GM19395 (cell line): ENCODE measurements around the gene DDX41.
A peak's percentile ranks its signal among the peaks of the same experiment; 100 is the strongest.

Experiments used
- ATAC-seq: cut with Tn5 transposase; IDR thresholded peaks from one replicate; pipeline ENCODE4 v1.9.1; 2021; ENCODE audit warnings: mild to moderate bottlenecking, moderate library complexity; ENCODE audit not compliant: unreplicated experiment

DDX41 gene

GRCh38 chr5:177513500-177513899 lies 3.3 kb downstream of the DDX41 start:
- ATAC-seq, result no peak

DNA sequence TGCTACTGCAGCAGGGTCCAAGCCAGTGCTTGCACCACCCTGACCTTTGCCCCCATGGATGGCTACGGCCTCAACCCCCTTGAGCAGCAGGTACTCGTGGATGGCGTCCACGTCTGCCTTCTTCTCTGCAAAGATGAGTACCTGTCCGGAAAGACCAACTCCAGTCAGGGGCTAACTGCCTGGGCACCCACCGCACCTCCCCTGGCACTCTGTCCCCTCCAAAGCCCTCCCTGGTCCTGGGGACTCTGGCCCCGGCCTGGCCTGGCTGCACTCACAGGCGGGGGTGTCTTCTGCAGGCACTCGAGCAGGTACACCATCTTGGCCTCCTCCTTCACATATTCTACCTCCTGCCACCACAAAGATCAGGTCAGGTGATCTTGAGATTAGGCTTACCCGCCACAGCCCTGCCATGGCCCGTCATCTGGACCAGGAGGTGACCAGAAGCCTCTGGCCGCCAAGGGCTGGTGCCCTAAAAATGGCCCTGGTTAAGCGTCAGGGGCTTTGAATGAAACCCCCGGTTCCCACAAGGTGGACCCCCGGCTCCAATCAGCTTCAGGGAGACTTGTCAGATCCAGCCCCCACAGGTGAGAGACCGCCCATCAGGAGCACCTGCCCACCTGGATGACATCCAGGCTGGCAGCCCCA lies 3.9 kb downstream of the DDX41 start:
- no peak for ATAC-seq

DNA sequence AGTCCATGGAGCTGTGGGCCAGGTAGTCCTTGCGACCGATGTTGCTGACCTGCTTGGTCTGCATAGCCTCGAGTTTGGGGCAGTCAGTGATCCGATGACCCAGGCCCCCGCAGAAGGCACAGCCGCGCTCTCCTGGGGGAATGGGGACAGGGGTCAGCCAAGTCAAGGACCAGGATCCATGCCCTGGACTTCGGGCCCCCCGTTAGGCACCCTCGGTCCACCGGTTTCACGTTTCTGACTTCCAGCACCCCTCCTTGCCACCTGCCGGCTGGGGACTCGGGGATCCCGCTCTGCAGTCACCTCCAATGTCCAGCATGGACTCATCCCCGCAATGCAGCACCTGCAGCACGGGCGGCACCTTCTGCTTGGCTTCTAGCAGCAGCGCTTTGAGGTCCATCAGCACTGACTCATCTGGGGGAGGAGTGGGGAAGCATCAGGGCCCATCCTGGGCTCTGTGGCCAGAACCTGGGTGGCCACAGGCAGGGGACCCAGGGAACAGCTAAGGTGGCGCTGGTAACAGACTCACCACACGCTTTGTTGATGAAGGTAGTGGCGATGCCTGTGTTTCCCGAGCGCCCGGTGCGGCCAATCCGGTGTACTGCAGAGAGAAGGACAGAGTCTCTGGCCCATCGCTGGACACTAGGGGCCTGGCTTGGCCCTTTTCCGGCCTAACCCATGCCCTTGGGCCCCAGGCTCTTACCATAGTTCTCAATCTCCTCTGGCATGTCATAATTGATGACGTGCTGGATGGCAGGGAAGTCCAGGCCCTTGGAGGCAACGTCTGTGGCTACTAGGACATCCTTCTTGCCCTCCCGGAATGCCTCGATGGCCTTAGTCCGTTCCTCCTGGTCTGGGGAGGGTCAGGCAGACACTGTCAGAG lies 4.7 kb downstream of the DDX41 start:
- no peak for ATAC-seq

DNA sequence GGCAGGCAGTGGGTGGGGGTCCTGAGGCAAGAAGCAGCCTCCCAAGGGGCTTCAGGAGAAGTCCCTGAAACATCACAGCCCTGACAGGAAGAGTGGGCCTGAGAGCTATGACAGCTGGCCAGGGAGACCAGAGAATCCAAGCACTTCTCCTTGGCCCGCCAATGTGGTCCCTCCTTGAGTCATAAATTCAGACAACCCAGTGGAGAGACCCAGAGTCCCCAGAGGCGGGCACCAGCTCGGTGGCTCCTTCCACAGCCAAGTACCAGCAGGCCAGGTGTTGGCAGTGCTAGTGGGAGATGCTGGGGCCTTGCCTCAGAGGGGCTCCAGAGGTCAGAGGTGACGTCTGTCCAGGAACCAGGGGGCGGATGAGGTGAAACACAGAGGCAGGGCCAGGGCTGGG lies 5.6 kb downstream of the DDX41 start:
- ATAC-seq, result no peak

DNA sequence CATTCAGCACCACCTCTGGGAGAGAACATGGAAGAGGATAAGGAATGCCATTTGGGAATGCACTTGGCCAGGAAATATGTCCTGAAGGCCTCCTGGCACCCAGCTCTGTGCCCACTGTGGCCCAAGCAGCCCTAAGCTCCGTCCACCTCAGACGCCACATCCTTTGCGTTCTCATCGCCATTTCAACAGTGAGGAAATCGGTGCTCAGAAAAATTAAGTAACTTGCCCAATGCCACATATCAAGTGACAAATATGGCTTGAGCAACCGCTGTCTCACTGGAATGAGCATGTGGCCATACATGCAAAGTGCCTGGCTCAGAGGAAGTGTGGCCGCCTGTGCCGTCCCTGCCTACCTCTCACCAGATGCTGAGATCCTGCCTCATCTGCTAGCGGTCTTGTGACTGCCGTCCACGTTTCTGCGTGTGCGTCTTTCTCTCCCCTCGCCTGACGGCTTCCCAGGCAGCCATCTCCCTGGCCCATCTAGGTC lies 6.2 kb downstream of the DDX41 start:
- ATAC-seq, result no peak

DNA sequence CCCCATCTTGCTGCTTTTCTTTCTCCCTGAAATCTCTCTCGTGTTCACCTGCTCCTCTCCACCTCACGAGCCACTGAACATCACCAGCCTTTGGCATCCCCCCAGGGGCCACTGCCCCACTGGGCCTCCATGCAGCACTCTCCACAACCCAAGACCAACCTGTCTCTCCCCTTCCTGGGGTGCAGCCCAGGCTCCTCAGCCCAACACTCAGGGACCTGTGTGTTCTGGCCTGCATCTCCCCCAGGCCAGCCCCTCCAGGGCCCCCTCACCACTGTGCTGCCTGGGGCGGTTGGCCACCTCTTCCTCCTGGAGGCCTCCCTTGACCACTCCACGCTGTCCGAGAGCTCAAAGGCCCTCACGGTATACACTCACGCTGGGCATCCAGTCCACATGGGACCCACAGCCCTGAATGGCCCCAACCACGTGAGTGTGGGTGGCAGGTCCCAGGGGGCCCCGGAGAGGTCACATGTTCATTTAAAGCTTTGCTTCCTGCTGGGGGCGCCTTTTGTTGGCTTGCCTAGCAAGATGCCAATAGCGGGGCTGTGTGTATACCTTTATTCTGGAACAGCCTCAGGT lies 6.7 kb downstream of the DDX41 start:
- no peak for ATAC-seq

- peak; percentile 30 for ATAC-seq
Measured at GRCh38 chr5:177509381-177509951, 7.3 kb downstream of the DDX41 start, which contains the start of gene DOK3. DOK3 (minus strand) TSS chr5:177509826; CDS start chr5:177509540, 286 bp downstream.

DNA sequence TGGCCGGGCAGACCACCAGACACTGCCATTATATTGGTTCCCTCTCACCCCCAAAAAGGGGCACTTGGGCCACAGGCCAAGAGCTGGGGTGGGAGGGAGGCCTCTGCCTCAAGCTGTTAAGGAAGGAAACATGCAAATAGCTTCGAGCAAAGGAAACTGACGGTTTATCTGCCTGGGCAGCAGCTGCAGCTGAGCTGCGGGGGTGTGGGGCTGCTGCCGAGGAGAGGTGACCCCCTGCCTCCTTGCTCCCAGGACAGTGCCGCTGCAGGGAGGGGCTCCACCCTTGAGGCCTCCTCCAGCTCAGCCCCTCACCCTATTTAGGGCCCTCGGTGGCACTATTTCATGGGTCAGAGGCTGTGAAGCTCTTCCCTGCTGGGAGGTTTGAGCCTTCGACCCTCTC lies 7.9 kb downstream of the DDX41 start:
- peak; percentile 36 for ATAC-seq

DNA sequence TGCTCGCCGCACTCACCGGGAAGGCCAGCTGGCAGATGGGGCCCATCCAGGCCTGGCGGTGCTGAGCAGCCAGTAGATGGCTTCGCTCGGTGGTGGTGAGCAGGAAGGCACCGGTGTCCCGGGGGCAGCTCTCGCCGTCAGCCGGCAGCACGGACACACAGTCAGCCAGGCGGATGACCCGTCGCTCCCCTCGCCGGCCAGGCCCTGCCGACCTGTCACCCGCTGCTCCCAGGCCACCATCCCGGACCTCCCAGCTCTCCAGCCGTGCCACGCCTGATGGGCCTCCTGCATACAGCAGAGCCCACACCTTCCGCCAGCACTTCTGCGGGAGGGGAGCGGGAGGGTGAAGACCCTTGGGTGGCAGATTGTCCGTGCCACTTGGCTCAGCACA lies 8.5 kb downstream of the DDX41 start:
- no peak for ATAC-seq

GRCh38 chr5:177507596-177508220 lies 9.1 kb downstream of the DDX41 start:
- ATAC-seq, result no peak

DNA sequence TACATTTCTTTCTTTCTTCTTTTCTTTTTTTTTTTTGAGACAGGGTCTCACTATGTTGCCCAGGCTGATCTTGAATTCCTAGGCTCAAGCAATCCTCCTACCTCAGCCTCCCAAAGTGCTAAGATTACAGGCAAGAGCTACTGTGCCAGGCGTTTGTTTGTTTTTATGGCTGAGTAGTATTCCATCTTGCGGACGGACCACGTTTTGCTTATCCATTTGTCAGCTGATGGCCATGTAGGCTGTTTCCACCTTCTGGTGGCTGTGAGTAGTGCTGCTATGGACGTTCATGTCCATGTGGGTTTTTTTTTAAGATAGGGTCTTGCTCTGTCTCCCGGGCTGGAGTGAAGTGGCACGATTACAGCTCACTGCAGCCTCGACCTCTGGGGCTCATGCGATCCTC lies 9.6 kb downstream of the DDX41 start:
- ATAC-seq, result no peak

- ATAC-seq, result no peak
Measured at GRCh38 chr5:177505075-177505474, 11.7 kb downstream of the DDX41 start.

DNA sequence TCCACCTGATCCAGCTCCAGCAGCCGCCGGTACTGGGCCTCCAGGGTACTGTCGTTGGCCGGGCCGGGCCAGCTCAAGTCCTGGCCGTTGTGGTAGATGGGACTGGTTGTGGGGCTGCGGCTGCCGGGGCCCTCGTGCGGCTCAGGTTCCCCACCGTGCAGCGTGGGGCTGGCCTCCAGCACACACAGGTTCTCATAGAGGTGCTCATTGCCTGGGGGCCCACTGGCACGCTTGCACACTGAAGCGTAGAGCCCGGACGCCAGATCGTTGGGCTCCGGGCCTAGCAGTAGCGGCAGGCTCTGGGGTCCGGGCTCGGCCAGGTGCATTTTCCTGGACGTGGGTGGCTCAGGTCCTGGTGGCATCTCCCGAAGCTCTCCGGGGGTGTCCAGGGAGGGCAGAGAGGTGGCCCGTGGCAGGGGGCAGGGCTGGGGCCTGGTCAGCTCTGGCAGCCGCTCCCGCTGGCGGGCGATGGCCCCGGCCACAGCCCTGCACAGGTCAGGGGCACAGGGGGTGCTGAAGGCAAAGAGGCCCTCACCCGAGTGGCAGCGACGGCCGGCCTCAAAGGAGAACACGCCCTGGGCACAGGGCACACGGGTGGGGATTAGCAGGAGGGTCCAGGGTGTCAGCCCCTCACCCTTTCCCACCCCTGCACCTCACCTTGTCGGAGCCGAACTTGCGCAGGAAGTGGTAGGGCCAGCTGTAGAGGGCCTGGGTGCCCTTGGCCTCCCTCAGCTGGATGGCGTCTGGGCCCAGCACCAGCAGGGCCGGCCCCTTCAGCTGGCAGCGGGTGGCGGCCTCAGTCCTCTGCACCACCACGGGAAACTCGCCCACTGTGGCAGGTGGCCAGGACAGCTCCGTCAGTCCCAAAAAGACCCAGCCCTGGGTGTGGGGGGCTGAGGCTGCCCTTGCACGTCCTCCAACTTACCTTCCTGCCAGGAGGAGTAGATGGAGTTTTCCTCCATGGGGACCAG lies 12.4 kb downstream of the DDX41 start:
- ATAC-seq, result no peak

GRCh38 chr5:177503351-177504085 lies 13.2 kb downstream of the DDX41 start:
- ATAC-seq, result no peak

- no peak for ATAC-seq
Measured at GRCh38 chr5:177502886-177503285, 13.9 kb downstream of the DDX41 start.

DNA sequence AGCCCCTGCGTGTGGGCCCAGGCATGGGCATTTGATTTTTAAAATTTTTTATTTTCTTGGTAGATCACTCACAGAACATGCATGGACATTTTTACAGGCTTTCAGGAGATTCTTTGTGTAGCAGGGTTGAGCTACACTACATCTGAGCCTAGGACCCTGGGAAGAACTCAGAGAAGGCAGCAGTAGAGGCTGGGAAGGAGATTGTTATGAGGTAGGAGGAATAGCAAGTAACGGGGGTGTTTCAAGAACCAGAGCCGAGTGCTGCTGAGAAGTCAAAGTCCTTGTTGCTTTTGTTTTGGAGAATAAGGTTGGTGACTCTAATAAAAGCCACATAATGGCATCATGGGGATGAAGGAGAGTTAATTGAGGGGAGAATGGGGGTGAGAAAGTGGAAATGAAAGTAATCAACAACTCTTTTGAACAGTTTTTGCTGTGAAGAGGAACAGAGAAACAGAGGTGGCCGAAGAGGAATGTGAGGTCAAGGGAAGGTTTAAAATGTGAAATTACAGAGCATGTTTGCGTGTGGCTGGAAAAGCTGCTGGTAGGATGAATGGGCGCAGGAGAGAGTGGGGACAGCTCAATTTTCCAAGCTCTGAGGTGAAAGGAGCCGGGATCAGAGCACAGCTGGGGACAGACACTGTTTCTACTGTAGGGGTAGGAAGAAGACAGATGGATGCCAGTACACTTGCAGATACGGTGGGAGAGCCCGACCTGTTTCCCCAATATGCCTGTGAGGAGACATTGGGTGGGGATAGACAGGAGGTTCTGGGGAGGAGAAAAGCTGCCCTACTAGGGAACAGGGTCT lies 14.7 kb downstream of the DDX41 start:
- no peak for ATAC-seq

DNA sequence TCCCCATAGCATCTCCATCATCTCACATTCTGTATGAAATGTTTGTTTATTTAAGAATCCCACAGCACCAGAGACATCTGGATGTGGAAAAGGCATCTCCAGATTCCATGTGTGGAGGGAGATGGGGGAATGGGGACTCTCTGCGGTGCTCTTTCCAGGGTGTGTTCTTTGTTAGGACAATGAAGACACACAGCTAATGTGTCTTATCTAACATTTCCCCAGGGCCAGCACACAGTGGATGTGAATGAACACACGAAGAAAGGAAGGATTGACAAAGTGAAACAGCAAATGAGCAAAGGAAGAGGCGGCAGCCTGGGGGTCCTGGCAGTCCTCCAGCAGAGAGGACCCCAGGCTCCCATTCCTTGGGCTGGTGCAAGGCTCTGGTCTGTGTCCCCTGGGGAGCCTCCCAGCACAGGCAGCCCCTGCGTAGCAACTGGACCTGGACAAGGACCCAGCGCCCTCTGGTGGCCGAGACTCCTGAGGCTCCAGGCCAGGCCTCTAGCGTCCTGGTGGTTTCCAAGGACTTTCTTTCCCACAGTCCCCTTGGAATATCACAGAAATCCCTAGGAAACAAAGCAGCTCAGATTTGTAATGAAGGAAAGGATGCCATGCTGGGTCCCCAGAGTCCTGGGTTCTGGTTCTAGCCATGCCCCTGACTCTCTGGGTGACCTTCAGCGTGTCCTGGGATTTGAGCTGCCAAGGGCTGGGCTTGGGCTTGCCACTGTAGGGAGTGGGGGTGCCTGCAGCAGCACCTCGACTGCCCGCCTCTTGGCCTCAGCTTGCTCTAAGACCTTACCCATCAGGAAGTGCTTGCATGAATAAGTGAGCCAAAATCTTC lies 15.9 kb downstream of the DDX41 start:
- no peak for ATAC-seq
